ENCODE results near the gene OR10D3. TPM values are rescaled to one million over a fixed set of nuclear protein-coding genes. Genes with fewer than 3 reads are reported as not detected.

Gene OR10D3
- total and polyA plus RNA-seq, 11 donors: not detected

- Histone ChIP-seq H3K4me1 (no peaks in the 10 kb centered on the region), H3K9me3 (no peaks in the 10 kb centered on the region), H3K36me3 (no peaks in the 10 kb centered on the region), H3K27me3 (peaks cover 0 to 3% (median 0%) of the 10 kb centered on the region in 9 donors), H3K4me3 (no peak overlapping the region), H3K27ac (no peak overlapping the region)
- DNase-seq (no peak), ATAC-seq (no peak)
- 74 to 84% (median 77%) methylated on average over 3 of the region's 3 CpGs for WGBS, 4 donors
- TF ChIP-seq POLR2A (IDR thresholded peaks at IDR 0.05): no peak
- TF ChIP-seq CTCF (IDR thresholded peaks at IDR 0.05): no peak
- intact Hi-C loops (cut with DNase I): no loop called here
Measured at GRCh38 chr11:124152770-124153407, 30.3 kb upstream of the OR10D3 start.

- ATAC-seq (no peak), DNase-seq (no peak)
- 40 to 68% (median 59%) methylated on average over 2 of the region's 2 CpGs for WGBS, 4 donors
- H3K4me1 ChIP-seq: no peaks in the 10 kb centered on the region
- no peaks in the 10 kb centered on the region for H3K36me3 ChIP-seq
- TF ChIP-seq POLR2A (IDR thresholded peaks at IDR 0.05): no peak
- TF ChIP-seq CTCF (IDR thresholded peaks at IDR 0.05): no peak
- intact Hi-C loops (cut with DNase I): no loop called here
- H3K27ac ChIP-seq: no peak overlapping the region
- no peak overlapping the region for H3K4me3 ChIP-seq
- H3K9me3 ChIP-seq: no peaks in the 10 kb centered on the region
- peaks cover 0 to 3% (median 0%) of the 10 kb centered on the region in 9 donors for H3K27me3 ChIP-seq
Measured at GRCh38 chr11:124153821-124154220, 29.3 kb upstream of the OR10D3 start.

- ATAC-seq (no peak), DNase-seq (no peak)
- H3K4me1 ChIP-seq: no peaks in the 10 kb centered on the region
- H3K9me3 ChIP-seq: no peaks in the 10 kb centered on the region
- peaks cover 0 to 3% (median 0%) of the 10 kb centered on the region in 9 donors for H3K27me3 ChIP-seq
- TF ChIP-seq POLR2A (IDR thresholded peaks at IDR 0.05): no peak
- TF ChIP-seq CTCF (IDR thresholded peaks at IDR 0.05): no peak
- H3K36me3 ChIP-seq: no peaks in the 10 kb centered on the region
- no peak overlapping the region for H3K27ac ChIP-seq
- H3K4me3 ChIP-seq: no peak overlapping the region
- intact Hi-C loops (cut with DNase I): no loop called here
Measured at GRCh38 chr11:124159481-124159880, 23.7 kb upstream of the OR10D3 start.

GRCh38 chr11:124160986-124161385 is 22.2 kb upstream of the OR10D3 start:
- no peak for ATAC-seq
- 70 to 77% (median 73%) methylated on average over 5 of the region's 5 CpGs for WGBS, 4 donors

More at GRCh38 chr11:124160986-124161385, 22.2 kb upstream of the OR10D3 start:
- intact Hi-C loops (cut with DNase I): loop anchor here in 1 of 10 donors (10.0 kb wide), 1 partner anchor 276 kb away; the partner anchor contains the start of gene TMEM225
- no peaks in the 10 kb centered on the region for H3K9me3 ChIP-seq
- no peak for DNase-seq
- no peaks in the 10 kb centered on the region for H3K27me3 ChIP-seq
- no peak overlapping the region for H3K4me3 ChIP-seq
- no peaks in the 10 kb centered on the region for H3K4me1 ChIP-seq
- H3K36me3 ChIP-seq: no peaks in the 10 kb centered on the region
- no peak overlapping the region for H3K27ac ChIP-seq
- TF ChIP-seq POLR2A (IDR thresholded peaks at IDR 0.05) (no peak), CTCF (IDR thresholded peaks at IDR 0.05) (no peak)

All from heart left ventricle (tissue), 16 donors.